Measurements from ENCODE around the gene STIP1. TPM values are rescaled to one million over a fixed set of nuclear protein-coding genes. Genes with fewer than 3 reads are reported as not detected.

The STIP1 gene
- total RNA-seq, 1 donor from 2014 or later = 267 TPM

DNA sequence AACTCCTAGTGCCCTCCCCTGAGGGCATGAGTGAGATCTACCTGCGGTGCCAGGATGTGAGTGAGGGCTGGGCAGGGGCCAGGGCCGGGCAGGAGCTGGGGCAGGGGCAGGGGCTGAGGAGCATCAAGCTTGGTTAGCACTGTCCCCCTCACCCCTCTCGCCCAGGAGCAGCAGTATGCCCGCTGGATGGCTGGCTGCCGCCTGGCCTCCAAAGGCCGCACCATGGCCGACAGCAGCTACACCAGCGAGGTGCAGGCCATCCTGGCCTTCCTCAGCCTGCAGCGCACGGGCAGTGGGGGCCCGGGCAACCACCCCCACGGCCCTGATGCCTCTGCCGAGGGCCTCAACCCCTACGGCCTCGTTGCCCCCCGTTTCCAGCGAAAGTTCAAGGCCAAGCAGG is 34.3 kb downstream of the STIP1 start:
- intact Hi-C loops (cut with micrococcal nuclease) = no loop called here

DNA sequence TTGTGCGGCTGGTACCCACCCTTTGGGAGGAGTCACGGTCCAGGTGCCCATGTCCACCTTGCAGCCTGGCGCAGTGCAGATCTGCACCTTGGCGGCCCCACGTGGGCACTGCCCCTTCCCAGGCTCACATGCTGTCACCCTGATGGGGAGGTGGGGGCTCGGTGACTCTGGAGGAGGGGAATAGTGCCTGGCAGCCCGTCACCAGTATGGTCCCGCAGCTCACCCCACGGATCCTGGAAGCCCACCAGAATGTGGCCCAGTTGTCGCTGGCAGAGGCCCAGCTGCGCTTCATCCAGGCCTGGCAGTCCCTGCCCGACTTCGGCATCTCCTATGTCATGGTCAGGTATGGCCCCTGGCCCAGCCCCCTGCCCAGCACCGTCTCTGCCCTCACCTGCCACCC is 34.8 kb downstream of the STIP1 start:
- intact Hi-C loops (cut with micrococcal nuclease) = no loop called here

DNA sequence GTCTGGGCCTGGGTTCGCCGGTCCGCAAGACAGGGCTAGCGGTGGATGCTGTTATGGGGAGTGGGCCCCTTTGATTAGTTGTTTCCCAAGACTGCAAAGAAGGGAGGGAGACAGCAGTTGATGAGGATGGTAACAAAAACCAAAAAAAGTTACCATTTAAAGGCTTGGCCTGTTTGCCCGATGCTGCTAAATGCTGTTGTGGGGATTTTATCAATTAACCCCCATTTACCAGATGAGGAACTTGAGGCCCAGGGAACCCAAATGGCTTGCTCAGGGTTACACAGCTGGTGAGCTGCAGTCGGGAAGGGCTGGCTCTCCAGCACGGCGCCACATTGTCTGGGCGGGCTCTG is 36.7 kb downstream of the STIP1 start:
- intact Hi-C loops (cut with micrococcal nuclease) = no loop called here

DNA sequence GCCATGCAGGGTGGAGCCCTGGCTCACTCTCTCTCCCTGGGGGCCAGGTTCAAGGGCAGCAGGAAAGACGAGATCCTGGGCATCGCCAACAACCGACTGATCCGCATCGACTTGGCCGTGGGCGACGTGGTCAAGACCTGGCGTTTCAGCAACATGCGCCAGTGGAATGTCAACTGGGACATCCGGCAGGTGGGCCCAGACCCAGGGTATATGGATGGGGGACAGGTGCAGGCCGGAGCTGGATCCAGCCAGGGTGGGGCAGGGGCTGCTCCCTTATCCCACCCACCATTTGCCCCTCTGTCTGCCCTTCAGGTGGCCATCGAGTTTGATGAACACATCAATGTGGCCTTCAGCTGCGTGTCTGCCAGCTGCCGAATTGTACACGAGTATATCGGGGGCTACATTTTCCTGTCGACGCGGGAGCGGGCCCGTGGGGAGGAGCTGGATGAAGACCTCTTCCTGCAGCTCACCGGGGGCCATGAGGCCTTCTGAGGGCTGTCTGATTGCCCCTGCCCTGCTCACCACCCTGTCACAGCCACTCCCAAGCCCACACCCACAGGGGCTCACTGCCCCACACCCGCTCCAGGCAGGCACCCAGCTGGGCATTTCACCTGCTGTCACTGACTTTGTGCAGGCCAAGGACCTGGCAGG is 37.2 kb downstream of the STIP1 start:
- intact Hi-C loops (cut with micrococcal nuclease) = no loop called here

DNA sequence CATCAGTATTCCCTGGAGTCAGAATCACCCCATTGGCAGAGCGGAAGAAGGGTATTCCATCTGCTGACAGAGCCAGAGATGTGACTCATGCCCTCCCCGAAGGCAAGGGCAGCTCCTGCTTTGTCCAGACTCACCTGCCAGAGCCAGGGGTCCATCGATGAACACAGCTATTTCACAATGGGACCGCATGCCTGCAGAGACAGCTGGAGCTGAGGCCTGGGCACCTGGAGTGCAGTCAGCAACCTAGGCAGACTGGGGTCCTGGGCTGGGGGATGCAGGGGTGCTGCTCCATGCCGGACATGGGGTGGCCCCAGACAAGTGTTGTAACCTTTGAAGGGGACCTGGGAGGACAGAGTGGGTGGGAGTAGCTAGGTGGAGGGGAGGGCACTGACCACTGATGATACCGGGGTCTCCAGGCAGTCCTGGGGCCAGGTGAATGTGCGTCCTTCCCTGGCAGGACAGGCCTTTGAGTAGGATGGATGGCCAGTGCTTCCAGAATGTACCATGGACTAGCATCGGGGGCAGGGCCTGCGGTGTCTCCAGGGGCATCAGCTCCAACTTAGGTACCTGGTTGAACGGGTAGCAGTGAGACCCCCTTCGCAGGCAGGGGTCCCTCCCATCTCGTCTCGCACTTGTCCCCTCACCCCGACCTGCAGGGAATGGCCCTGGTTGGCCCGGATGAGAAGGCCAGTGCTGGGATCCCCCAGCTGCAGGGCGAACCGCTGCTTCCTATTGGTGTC is 38.4 kb downstream of the STIP1 start:
- intact Hi-C loops (cut with micrococcal nuclease) = no loop called here

- intact Hi-C loops (cut with micrococcal nuclease) = no loop called here
Observed at GRCh38 chr11:64224891-64225607, 39.1 kb downstream of the STIP1 start.

DNA sequence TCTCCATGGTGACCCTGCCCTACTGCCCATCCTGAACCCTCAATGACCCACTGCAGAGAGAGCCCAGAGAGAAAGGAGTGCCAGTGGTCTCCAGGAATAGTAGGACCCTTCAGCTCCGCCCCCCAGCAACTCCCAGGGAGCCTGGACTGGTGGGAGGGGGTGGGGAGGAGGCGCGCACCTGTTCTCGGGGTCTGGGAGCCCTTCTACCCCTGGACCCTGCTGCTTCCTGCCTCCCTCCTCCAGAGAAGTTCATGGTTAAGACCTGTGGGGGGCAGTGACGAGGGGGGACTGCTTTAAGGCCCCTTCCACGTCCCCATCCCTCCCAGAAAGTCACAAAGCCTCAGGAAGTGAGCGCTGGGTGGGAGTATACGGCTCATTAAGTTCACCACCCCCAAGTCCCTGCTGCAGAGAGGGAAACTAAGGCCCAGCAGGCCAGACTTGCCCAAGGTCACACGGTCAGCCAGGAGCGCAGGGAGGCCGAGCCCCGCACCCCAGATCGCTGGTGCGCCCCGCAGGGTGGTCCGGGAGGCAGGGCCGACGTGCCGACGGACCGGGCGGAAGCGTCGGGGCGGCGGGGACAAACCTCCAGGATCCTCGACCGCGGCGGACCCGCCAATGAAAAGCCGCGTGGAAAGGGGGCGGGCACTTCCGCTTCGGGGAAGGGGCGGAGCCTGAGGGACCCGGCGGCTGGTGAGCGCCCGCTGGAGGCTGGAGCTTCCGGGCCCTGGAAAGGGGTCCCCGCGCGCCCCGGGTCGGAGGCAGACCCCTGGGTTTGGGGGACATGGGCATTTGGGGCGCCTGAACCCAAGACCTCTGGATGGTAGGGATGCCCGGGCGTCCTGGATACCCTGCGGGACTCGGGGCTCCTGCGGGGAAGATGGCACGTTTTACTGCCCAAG is 39.9 kb downstream of the STIP1 start, which contains the start of the genes NUDT22 and TRPT1:
Gene NUDT22 (plus strand): TSS at position 667 of the 899 bp plus-strand sequence. CDS start 379 bp downstream, outside the sequence.
Gene TRPT1 (minus strand): TSS at position 579 of the 899 bp plus-strand sequence. CDS start 326 bp downstream, at position 253.
- intact Hi-C loops (cut with micrococcal nuclease) = loop anchor here (1.0 to 2.0 kb wide), 3 partner anchors 15 to 43 kb away; partner anchors contain the start of genes FERMT3 and FKBP2

DNA sequence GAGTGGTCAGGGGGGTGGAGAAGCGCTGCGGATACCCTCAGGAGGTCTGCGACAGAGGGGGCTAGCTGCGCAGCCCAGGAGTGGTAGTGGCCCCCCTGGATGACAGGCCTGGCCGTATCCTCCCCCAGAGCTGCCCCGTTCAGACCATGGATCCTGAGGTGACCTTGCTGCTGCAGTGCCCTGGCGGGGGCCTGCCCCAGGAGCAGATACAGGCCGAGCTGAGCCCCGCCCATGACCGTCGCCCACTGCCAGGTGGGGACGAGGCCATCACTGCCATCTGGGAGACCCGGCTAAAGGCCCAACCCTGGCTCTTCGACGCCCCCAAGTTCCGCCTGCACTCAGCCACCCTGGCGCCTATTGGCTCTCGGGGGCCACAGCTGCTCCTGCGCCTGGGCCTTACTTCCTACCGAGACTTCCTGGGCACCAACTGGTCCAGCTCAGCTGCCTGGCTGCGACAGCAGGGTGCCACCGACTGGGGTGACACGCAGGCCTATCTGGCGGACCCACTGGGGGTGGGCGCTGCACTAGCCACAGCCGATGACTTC is 40.6 kb downstream of the STIP1 start:
- intact Hi-C loops (cut with micrococcal nuclease) = loop anchor here (1.0 to 2.0 kb wide), 3 partner anchors 14 to 43 kb away; partner anchors contain the start of genes FERMT3 and FKBP2

DNA sequence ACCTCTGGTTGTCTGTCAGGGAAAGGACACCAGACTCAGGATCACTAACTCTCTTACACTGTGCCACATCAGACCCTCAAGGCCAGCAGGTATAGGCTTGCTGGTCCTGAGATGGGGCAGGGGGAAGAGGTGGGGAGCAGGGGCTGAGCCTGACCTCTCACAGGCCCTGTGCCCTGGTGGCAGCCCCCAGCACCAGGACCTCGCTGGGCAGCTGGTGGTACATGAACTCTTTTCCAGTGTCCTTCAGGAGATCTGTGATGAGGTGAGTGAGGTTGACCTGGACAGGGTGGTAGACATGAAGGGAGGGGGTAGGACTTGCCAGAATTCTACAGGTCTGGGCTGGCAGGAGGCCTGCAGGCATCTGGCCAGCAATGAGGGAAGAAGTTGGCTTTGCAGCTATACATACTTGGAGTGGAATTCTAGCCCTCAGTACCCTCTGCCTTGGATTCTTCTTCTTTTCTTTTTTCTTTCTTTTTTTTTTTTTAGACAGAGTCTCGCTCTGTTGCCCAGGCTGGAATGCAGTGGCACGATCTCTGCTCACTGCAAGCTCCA is 41.5 kb downstream of the STIP1 start:
- intact Hi-C loops (cut with micrococcal nuclease) = loop anchor here (2.0 kb wide), 2 partner anchors 13 to 21 kb away; partner anchors contain the start of genes FERMT3 and FKBP2

DNA sequence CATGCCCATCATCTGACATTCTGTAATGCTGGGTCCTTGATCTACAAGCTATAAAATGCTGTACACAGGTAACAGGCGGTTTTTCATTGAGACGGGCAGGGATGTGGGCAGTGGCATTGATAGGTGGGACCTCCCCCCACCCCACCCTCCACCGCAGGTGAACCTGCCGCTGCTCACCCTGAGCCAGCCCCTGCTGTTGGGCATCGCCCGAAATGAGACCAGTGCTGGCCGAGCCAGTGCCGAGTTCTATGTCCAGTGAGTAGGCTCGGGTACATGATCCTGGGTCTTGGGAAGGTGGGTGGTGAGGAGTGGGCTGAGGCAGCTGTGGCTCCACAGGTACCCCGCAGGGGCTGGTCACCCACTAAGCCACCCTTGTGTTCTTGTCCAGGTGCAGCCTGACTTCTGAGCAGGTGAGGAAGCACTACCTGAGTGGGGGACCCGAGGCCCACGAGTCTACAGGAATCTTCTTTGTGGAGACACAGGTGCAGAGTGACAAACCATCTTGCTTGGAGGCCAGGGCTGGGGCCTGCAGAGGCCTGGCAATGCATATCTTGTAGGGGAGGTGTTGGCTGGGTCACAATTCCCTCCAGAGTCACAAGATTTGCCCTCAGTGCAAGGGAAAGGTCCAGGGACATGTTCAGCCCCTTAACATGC is 43.2 kb downstream of the STIP1 start:
- intact Hi-C loops (cut with micrococcal nuclease) = no loop called here

GRCh38 chr11:64229744-64230170 is 43.8 kb downstream of the STIP1 start:
- intact Hi-C loops (cut with micrococcal nuclease) = loop anchor here (1.0 kb wide), 2 partner anchors 12 to 76 kb away; partner anchors contain the start of genes ESRRA and FKBP2

GRCh38 chr11:64230171-64230984 is 44.4 kb downstream of the STIP1 start, which contains the start of gene DNAJC4:
Gene DNAJC4, plus strand, starts transcription at chr11:64230548. Its CDS starts 307 bp downstream, at chr11:64230855.
- intact Hi-C loops (cut with micrococcal nuclease) = loop anchor here (1.0 kb wide), 2 partner anchors 11 to 75 kb away; partner anchors contain the start of genes ESRRA and FKBP2

DNA sequence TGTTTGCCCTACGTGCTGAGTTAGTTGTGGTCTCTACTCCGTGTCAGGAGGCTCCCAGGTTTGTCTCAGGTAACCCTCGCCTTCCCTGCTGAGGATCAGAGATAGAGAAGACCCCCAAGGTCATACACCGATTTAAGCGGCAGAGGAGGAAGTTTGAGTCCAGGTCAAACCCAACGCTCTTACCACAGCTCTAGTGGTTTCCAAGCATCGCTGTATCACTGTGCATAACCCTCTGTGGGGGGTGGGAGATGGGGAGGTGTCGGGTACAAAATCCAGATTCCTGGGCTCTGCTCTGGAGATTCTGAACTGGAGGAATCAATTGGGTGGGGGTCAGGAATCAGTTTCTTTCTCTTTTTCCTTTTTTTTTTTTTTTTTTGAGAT is 45.0 kb downstream of the STIP1 start:
- intact Hi-C loops (cut with micrococcal nuclease) = loop anchor here (1.0 kb wide), 2 partner anchors 10 to 74 kb away; partner anchors contain the start of genes ESRRA and FKBP2

DNA sequence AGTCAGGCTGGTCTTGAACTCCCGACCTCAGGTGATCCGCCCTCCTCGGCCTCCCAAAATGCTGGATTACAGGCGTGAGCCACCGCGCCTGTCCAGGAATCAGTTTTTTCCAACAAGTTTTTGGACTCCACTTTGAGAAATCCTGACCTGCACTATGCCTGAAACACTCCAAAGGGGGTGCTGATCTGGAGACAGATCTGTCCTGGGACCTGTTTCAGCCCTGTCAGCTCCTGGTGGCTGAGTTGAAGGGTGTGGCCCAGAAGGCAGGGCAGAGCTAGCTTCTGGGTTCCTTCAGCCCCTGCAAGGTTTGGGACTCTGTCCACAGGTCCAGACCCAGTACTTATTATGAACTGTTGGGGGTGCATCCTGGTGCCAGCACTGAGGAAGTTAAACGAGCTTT is 45.6 kb downstream of the STIP1 start:
- intact Hi-C loops (cut with micrococcal nuclease) = no loop called here

GRCh38 chr11:64232182-64232966 is 46.4 kb downstream of the STIP1 start:
- intact Hi-C loops (cut with micrococcal nuclease) = no loop called here

DNA sequence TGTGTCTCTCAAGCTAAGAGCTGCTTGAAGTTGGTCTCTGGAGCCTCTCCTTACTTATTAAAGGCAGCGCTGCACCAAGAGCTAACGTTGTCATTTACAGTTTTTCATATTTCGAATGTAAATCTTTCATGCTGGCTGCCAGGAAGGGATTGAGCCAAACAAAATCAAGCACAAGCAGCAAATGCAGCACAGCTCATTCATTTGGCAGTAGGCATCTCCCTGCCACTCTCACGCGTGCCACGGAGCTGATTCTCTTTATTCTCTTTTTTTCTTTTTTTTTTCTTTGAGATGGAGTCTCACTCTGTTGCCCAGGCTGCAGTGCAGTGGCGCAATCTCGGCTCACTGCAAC is 47.0 kb downstream of the STIP1 start:
- intact Hi-C loops (cut with micrococcal nuclease) = no loop called here

DNA sequence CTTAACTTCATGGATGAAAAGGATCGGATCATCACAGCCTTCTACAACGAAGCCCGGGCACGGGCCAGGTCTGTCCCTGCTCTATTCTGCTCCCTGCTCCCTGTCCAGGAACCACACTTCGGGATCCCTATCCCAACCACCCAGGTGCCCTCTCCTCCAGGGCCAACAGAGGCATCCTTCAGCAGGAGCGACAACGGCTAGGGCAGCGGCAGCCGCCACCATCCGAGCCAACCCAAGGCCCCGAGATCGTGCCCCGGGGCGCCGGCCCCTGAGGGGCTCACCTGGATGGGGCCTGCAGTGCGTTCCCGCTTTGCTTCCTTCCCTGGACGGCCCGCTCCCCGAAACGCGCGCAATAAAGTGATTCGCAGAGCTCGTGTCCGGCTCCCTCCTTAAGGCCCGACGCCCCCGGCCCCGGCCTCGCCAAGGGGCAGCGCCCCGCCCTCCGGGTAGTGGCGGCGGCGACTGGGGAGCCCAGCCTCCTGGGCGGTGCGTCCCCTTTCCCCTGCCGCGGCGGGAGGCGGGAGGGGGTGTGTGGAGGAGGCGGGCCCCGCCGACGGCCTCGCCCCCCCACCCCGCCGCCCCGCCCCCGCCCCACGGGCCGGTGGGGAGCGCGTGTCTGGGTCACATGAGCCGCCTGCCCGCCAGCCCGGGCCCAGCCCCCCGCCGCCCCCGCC is 48.1 kb downstream of the STIP1 start, which contains the start of gene VEGFB:
Gene VEGFB (plus strand): TSS at position 672 of the 674 bp plus-strand sequence. CDS start 250 bp downstream, outside the sequence.
- intact Hi-C loops (cut with micrococcal nuclease) = no loop called here

Measured in T-helper 2 cell treated with Interferon-gamma antibody and Interleukin-4, amounts not matched to agents 100 ng/mL and 5 ng/mL, for 36 hours (primary cell).